Measurements from ENCODE around the gene PAGR1. TPM values are rescaled to one million over a fixed set of nuclear protein-coding genes. Genes with fewer than 3 reads are reported as not detected.

PAGR1 gene
- total and polyA plus RNA-seq, 9 of the 15 experiments (the other 6 are each of a cell fraction or from before 2014, with no cell fraction given): 1.4 to 58.2 (median 16.8) TPM

DNA sequence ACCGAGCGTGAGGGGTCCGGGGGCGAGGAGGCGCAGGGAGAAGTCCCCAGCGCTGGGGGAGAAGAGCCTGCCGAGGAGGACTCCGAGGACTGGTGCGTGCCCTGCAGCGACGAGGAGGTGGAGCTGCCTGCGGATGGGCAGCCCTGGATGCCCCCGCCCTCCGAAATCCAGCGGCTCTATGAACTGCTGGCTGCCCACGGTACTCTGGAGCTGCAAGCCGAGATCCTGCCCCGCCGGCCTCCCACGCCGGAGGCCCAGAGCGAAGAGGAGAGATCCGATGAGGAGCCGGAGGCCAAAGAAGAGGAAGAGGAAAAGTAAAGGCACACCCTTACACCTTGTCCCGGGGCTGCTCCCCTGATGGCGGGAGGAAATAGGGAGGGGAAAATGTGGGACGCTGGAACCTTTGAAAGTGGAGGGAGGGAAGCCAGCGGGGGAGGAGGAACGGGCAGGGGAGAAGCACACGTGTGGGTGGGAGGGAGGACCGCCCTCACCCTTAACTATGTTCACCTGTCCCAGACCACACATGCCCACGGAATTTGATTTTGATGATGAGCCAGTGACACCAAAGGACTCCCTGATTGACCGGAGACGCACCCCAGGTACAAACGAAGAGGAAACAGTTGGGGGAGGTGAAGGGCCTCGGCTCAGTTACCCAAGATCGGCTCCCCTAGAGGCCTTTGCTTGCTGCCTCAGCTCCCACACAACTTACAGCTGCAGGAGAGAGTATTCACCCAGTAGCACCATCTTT, 916 bp downstream of the PAGR1 start (continued):
- TF ChIP-seq, protein P1, sequence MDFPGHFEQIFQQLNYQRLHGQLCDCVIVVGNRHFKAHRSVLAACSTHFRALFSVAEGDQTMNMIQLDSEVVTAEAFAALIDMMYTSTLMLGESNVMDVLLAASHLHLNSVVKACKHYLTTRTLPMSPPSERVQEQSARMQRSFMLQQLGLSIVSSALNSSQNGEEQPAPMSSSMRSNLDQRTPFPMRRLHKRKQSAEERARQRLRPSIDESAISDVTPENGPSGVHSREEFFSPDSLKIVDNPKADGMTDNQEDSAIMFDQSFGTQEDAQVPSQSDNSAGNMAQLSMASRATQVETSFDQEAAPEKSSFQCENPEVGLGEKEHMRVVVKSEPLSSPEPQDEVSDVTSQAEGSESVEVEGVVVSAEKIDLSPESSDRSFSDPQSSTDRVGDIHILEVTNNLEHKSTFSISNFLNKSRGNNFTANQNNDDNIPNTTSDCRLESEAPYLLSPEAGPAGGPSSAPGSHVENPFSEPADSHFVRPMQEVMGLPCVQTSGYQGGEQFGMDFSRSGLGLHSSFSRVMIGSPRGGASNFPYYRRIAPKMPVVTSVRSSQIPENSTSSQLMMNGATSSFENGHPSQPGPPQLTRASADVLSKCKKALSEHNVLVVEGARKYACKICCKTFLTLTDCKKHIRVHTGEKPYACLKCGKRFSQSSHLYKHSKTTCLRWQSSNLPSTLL (IDR thresholded peaks at IDR 0.05): no peak
- 0 out of 2 replicates have a peak, but pooled peaks have one; percentile 34 for TF ChIP-seq ZFP1 (CRISPR knock-in tag; IDR thresholded peaks at IDR 0.05)
- TF ChIP-seq ZNF41 (CRISPR knock-in tag; conservative IDR thresholded peaks at IDR 0.05): no peak
- TF ChIP-seq GTF2A2 (tag; IDR thresholded peaks at IDR 0.05): no peak
- no peak for TF ChIP-seq ZNF76 (CRISPR knock-in tag; IDR thresholded peaks at IDR 0.05; ENCODE audit: borderline replicate concordance)
- TF ChIP-seq ZNF589 (CRISPR knock-in tag; IDR thresholded peaks at IDR 0.05; ENCODE audit: low read depth): no peak
- no peak for TF ChIP-seq CAMTA2 (CRISPR knock-in tag; conservative IDR thresholded peaks at IDR 0.05)
- TF ChIP-seq ZNF408 (CRISPR knock-in tag; IDR thresholded peaks at IDR 0.05; ENCODE audit: low read depth): no peak
- TF ChIP-seq TSC22D4 (tag; IDR thresholded peaks at IDR 0.05): no peak
- TF ChIP-seq RFX1 (IDR thresholded peaks at IDR 0.05): no peak
- TF ChIP-seq ZNF717 (CRISPR knock-in tag; IDR thresholded peaks at IDR 0.05): no peak
- TF ChIP-seq ETV5 (CRISPR knock-in tag; IDR thresholded peaks at IDR 0.05; ENCODE audit: low read depth): 0 out of 2 replicates have a peak, but pooled peaks have one; percentile 2
- TF ChIP-seq ZNF551 (CRISPR knock-in tag; IDR thresholded peaks at IDR 0.05): no peak
- TF ChIP-seq ZNF431 (CRISPR knock-in tag; IDR thresholded peaks at IDR 0.05): no peak
- TF ChIP-seq RAD51 (IDR thresholded peaks at IDR 0.05; ENCODE audit: borderline replicate concordance, low read depth): no peak
- TF ChIP-seq, protein P2, sequence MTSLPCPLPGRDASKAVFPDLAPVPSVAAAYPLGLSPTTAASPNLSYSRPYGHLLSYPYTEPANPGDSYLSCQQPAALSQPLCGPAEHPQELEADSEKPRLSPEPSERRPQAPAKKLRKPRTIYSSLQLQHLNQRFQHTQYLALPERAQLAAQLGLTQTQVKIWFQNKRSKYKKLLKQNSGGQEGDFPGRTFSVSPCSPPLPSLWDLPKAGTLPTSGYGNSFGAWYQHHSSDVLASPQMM (CRISPR knock-in tag; IDR thresholded peaks at IDR 0.05): no peak
- TF ChIP-seq ZFPM2 (CRISPR knock-in tag; IDR thresholded peaks at IDR 0.05): no peak
- no peak for TF ChIP-seq ZNF124 (CRISPR knock-in tag; IDR thresholded peaks at IDR 0.05)
- TF ChIP-seq ELF4 (CRISPR knock-in tag; IDR thresholded peaks at IDR 0.05): no peak
- TF ChIP-seq SIN3A (IDR thresholded peaks at IDR 0.05; ENCODE audit: borderline replicate concordance in 2 of 2, control insufficient read depth in 1 of 2, low read depth in 2 of 2, low read length in 2 of 2): peak; percentile 22 to 44; a peak in 1 of 4 replicates
- no peak for TF ChIP-seq GTF2F1 (IDR thresholded peaks at IDR 0.05; ENCODE audit: low read depth, low read length)
- TF ChIP-seq, protein P3, sequence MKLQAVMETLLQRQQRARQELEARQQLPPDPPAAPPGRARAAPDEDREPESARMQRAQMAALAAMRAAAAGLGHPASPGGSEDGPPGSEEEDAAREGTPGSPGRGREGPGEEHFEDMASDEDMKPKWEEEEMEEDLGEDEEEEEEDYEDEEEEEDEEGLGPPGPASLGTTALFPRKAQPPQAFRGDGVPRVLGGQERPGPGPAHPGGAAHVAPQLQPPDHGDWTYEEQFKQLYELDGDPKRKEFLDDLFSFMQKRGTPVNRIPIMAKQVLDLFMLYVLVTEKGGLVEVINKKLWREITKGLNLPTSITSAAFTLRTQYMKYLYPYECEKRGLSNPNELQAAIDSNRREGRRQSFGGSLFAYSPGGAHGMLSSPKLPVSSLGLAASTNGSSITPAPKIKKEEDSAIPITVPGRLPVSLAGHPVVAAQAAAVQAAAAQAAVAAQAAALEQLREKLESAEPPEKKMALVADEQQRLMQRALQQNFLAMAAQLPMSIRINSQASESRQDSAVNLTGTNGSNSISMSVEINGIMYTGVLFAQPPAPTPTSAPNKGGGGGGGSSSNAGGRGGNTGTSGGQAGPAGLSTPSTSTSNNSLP (IDR thresholded peaks at IDR 0.05; ENCODE audit: borderline replicate concordance, low read depth, low read length): no peak
- TF ChIP-seq ZFP30 (CRISPR knock-in tag; IDR thresholded peaks at IDR 0.05; ENCODE audit: borderline replicate concordance): no peak
- TF ChIP-seq SNRNP70 (optimal IDR thresholded peaks at IDR 0.05; ENCODE audit: low read depth, low read length): no peak
- peak; percentile 33; the same call in 1 of the 2 replicates for TF ChIP-seq L3MBTL2 (IDR thresholded peaks at IDR 0.05)
- TF ChIP-seq BACH1 (tag; IDR thresholded peaks at IDR 0.05): no peak
- TF ChIP-seq PPARD (CRISPR knock-in tag; IDR thresholded peaks at IDR 0.05): no peak

All from K562 (cell line).